ENCODE results near the gene PPP1R14D.

Gene PPP1R14D

DNA sequence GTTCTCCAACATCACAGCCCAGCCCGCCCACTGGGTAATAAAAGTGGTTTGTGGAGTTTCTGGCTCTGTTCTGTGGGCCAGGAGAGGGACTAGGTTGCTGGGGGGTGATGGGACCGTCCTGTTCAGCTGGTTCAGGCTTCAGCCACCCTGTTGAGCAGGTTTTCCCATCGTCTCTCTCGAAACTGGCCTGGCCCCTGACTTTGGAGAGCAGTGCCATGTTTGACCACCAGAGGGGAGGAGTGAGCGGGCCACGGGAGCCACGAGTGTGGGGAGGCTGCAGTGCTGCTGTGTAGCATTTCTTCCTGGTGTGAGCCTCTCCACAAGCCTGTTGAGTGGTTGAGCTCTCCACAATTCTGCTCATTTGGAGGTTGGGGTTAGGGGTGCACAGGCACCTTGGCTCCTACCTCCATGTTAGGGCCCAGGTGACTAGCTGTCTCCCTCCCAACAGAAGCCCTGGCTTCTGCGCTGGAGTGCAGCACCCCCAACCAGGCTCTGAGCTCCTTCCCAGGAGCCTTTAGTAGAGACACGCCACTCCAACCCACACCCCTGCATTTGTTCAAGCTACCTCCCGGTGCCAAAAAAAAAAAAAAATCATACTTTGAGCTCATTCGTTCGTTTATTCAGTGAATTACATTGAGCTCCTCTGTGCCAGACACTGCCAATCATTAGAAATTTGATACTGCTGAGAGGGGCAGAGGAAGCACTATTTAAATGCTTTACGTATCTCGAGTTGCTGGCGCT is 29.3 kb upstream of the PPP1R14D start:
- TF ChIP-seq POLR2AphosphoS5 (IDR thresholded peaks at IDR 0.05; ENCODE audit: low read depth, low read length) (peak; percentile 33; the same call in 1 of the 2 replicates), FOXP2 (optimal IDR thresholded peaks at IDR 0.05; ENCODE audit: borderline replicate concordance, extremely low read depth, extremely low read length, insufficient read depth) (peak; percentile 78), TAF1 (IDR thresholded peaks at IDR 0.05; ENCODE audit: borderline replicate concordance, insufficient read depth, low read length) (no peak)
- TF ChIP-seq, protein P1, sequence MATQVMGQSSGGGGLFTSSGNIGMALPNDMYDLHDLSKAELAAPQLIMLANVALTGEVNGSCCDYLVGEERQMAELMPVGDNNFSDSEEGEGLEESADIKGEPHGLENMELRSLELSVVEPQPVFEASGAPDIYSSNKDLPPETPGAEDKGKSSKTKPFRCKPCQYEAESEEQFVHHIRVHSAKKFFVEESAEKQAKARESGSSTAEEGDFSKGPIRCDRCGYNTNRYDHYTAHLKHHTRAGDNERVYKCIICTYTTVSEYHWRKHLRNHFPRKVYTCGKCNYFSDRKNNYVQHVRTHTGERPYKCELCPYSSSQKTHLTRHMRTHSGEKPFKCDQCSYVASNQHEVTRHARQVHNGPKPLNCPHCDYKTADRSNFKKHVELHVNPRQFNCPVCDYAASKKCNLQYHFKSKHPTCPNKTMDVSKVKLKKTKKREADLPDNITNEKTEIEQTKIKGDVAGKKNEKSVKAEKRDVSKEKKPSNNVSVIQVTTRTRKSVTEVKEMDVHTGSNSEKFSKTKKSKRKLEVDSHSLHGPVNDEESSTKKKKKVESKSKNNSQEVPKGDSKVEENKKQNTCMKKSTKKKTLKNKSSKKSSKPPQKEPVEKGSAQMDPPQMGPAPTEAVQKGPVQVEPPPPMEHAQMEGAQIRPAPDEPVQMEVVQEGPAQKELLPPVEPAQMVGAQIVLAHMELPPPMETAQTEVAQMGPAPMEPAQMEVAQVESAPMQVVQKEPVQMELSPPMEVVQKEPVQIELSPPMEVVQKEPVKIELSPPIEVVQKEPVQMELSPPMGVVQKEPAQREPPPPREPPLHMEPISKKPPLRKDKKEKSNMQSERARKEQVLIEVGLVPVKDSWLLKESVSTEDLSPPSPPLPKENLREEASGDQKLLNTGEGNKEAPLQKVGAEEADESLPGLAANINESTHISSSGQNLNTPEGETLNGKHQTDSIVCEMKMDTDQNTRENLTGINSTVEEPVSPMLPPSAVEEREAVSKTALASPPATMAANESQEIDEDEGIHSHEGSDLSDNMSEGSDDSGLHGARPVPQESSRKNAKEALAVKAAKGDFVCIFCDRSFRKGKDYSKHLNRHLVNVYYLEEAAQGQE (IDR thresholded peaks at IDR 0.05; ENCODE audit: insufficient read depth in 1 of 2, low read depth in 2 of 2, low read length in 2 of 2): no peak

DNA sequence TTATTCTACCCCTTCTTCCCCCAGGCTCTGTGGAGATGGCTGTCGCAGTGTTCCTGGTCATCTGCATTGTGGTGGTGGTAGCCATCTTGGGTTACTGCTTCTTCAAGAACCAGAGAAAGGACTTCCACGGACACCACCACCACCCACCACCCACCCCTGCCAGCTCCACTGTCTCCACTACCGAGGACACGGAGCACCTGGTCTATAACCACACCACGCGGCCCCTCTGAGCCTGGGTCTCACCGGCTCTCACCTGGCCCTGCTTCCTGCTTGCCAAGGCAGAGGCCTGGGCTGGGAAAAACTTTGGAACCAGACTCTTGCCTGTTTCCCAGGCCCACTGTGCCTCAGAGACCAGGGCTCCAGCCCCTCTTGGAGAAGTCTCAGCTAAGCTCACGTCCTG is 28.2 kb upstream of the PPP1R14D start:
- TF ChIP-seq POLR2AphosphoS5 (IDR thresholded peaks at IDR 0.05; ENCODE audit: low read depth, low read length): no peak
- no peak for TF ChIP-seq SIN3A (IDR thresholded peaks at IDR 0.05; ENCODE audit: borderline replicate concordance, insufficient read depth, low read length)
- TF ChIP-seq, protein P1 (IDR thresholded peaks at IDR 0.05; ENCODE audit: insufficient read depth in 1 of 2, low read depth in 2 of 2, low read length in 2 of 2): no peak
- no peak for TF ChIP-seq FOXP2 (optimal IDR thresholded peaks at IDR 0.05; ENCODE audit: borderline replicate concordance, extremely low read depth, extremely low read length, insufficient read depth)
- no peak for TF ChIP-seq TAF1 (IDR thresholded peaks at IDR 0.05; ENCODE audit: borderline replicate concordance, insufficient read depth, low read length)

GRCh38 chr15:40855706-40856234 is 27.3 kb upstream of the PPP1R14D start:
- TF ChIP-seq, protein P1 (IDR thresholded peaks at IDR 0.05; ENCODE audit: insufficient read depth in 1 of 2, low read depth in 2 of 2, low read length in 2 of 2): no peak
- TF ChIP-seq POLR2AphosphoS5 (IDR thresholded peaks at IDR 0.05; ENCODE audit: low read depth, low read length): no peak
- no peak for TF ChIP-seq TAF1 (IDR thresholded peaks at IDR 0.05; ENCODE audit: borderline replicate concordance, insufficient read depth, low read length)
- no peak for TF ChIP-seq FOXP2 (optimal IDR thresholded peaks at IDR 0.05; ENCODE audit: borderline replicate concordance, extremely low read depth, extremely low read length, insufficient read depth)
- no peak for TF ChIP-seq SIN3A (IDR thresholded peaks at IDR 0.05; ENCODE audit: borderline replicate concordance, insufficient read depth, low read length)

- TF ChIP-seq, protein P1 (IDR thresholded peaks at IDR 0.05; ENCODE audit: insufficient read depth in 1 of 2, low read depth in 2 of 2, low read length in 2 of 2): no peak
- TF ChIP-seq TAF1 (IDR thresholded peaks at IDR 0.05; ENCODE audit: borderline replicate concordance, insufficient read depth, low read length) (no peak), SIN3A (IDR thresholded peaks at IDR 0.05; ENCODE audit: borderline replicate concordance, insufficient read depth, low read length) (no peak), FOXP2 (optimal IDR thresholded peaks at IDR 0.05; ENCODE audit: borderline replicate concordance, extremely low read depth, extremely low read length, insufficient read depth) (no peak)
Observed at GRCh38 chr15:40854161-40854560, 25.7 kb upstream of the PPP1R14D start.
